ENCODE data around the gene UPK3BL1.
"Not testable (repeated sequence)": the region's sequence is repeated elsewhere in the genome, so short reads cannot be mapped to it uniquely, and the experiment has no call there.

UPK3BL1 gene

DNA sequence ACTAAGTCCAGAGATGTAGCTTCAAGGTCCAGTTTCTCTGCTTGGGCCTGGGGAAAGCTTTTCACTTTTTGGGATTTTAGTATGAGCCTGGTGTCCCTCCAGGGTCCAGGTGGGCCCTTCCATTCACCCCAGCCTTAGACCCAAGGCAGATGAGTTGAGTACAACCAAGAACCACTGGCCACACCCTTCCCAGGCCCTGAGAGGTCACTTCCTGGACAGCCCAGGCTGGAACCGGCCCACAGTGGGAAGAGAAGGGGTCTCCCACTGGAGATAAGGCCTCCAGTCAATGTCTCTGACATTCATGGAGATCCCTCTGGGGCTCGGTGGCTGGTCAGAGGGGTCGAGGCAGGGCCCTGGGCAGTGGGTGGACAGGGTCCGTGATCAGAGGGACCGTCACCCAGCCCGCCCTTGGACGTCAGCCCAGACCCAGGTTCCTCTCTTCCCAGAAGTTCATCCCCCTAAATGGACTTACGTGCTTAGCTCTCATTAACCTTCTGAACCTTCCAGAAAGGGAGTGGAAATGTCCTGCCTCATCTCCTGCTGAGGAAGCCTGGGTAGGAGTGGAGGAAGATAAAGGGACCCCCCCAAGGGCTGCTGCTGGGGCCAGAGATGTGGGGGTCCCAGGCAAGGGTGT is 15.2 kb downstream of the UPK3BL1 start:
- not testable (repeated sequence) for DNase-seq

DNA sequence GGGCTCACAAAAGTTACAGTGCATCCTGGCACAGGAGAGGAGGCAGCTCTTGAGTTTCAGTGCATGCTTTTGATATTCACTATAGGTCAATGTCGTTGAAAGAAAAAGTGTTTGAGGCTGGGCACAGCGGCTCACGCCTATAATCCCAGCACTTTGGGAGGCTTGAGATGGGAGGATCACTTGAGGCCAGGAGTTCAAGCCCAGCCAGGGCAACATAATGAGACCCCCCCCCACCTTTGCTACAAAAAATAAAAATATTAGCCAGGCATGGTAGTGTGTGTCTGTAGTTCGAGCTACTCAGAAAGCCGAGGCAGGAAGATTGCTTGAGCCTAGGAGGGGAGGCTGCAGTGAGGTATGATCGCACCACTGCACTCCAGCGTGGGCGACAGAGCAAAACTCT is 24.5 kb downstream of the UPK3BL1 start:
- not testable (repeated sequence) for DNase-seq

DNA sequence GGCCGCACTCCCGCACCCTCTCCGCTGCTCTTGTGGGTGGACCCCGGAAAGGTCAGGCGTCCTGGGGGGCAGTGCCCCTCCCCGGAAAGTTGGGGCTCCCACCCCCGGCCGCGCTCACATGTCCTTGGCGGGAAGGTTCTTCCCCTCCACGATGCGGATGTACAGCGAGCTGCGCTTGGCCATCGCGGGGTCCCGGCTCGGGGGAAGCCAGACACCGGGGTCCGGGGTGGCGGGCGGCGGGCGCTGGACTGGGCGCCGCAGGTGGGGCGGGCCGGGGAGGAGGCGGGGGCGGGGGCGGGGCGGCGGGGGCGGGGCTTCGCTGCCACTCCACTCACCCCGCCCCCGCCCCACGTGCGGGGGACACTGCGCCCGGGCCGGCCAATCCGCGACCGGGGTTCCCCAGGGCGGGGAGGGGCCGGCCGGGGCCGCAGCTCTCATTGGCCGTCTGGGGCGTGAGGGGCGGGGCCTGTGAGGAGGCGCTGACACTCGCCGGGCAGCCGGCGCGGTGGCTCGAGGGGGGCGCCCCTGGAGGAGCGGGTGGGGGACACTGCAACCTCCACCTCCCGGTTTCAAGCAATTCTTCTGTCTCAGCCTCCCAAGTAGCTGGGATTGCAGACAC is 26.0 kb downstream of the UPK3BL1 start, which contains the start of gene RASA4:
TSS of gene RASA4 (minus strand) at position 250 of the 619 bp plus-strand sequence. CDS start at position 183, 67 bp downstream.
- DNase-seq = peak in 1 of 2 donors; percentile 22

DNA sequence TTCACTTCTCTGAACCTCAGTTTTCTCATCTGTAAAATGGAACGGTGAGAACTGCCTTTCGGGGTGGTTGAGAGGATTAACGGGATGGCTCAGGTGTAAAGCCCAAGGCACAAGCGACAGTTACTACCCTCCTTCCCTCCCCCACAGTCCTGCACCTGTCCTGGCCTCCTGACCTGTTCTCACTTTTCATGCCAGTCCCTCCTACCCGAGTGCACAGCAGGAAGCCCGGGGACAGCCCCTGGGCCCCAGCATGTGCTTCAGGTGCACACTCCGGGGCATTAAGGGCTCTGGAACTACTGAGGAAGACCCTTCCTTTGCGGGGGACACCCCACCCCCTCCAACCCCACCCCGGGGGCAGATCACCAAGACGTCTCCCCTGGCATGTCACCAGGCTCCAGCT is 26.7 kb downstream of the UPK3BL1 start:
- DNase-seq = not testable (repeated sequence)

DNA sequence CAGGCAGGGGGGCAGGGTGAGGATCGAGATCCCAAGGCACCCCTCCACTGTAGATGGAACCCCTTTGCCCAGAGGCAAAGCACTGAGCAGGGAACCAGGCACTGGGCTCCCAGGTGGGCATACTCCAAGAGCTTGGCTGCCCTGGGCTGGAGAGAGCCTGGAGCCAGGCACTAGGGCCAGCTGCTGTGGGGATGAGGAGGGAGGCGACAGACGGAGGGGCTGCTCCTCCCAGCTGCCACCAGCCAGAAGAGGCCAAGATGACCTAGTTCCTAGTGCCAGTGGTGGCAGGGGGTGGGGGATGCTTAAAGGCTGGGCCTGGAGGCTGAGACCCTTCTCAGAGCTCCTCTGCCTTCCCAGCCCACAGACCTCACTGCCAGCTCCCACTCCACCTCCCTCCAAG is 27.7 kb downstream of the UPK3BL1 start:
- not testable (repeated sequence) for DNase-seq

DNA sequence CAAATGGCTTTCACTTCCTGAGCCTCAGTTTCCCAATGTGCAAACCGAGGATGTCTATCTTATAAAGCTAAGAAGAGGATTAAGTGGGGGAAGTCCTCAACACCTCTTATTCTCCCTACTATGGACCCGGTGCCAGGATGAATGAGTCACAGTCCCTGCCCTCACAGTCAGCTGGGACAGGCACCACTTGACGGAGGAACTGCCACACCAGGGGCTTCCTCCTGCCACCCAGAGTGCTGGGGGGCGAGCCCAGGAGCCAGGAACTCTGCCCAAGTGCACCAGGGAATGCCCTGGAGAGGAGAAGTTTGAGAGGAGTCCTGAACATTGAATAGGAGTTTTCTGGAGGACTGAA is 28.3 kb downstream of the UPK3BL1 start:
- DNase-seq = not testable (repeated sequence)

DNA sequence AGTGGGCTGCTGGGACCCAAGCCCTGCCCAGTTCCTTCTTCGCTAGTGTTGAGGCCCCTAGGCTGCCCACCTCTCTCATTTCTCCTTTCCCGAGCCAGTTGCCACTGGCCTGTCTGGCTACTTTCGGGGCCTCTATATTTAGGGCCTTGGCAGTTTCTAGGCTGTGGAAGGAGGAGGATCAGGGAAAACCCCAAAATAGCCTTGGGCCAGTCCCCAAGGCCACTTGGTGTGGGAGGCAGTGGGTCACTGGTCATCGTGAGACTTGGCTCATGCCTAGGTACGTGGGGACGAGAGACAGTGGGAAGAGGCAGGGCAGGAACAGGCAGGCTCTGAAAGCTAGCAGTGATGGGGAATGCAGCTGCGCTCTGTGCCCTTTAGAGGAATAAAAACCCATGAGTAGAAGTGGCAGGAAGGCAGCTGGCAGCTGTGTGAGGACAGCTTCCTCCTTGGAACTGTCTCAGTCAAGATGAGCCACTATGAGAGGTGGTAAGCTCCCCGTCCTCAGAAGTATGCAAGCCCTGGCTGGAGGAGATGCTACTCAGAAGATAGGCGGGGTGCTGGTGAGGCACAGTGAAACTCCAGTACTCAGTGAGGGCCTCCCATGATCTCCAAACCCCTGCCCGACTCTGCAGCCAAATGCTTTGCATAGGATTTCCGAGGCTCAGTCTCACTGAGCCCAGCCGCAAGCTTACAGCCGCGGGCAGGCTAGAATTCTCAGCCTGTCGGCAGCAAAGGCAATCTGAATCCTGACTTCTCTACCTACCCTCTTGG is 28.8 kb downstream of the UPK3BL1 start:
- not testable (repeated sequence) for DNase-seq

DNA sequence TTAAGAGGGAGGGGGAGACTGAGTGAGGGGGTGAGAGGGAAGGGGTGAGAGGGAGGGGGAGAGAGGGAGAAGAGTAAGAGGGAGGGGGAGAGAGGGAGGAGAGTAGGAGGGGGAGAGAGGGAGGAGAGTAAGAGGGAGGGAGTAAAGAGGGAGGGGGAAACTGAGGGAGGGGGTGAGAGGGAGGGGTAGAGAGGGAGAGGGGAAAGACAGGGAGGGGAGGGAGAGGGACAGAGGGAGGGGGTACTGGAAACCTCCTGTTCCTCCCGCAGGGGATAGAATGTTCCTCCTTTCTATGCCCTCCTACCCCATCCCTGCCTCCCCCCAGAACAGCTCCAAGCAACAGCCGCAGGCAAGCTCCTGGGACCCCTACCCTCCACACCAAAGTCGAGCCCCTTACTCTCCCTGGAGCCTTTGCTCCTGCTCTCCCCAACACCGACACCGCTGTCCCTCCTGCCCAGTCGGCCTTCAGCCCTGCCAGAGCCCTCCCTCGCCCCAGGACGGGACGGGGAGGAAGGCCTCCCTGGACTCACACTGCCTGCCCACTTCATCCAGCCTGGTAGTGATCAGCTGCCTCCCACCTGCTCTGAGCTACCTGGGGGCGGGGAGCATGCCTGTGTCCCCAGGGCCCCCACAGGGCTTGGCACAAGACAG is 30.8 kb downstream of the UPK3BL1 start:
- DNase-seq = peak; percentile 4 to 40

DNA sequence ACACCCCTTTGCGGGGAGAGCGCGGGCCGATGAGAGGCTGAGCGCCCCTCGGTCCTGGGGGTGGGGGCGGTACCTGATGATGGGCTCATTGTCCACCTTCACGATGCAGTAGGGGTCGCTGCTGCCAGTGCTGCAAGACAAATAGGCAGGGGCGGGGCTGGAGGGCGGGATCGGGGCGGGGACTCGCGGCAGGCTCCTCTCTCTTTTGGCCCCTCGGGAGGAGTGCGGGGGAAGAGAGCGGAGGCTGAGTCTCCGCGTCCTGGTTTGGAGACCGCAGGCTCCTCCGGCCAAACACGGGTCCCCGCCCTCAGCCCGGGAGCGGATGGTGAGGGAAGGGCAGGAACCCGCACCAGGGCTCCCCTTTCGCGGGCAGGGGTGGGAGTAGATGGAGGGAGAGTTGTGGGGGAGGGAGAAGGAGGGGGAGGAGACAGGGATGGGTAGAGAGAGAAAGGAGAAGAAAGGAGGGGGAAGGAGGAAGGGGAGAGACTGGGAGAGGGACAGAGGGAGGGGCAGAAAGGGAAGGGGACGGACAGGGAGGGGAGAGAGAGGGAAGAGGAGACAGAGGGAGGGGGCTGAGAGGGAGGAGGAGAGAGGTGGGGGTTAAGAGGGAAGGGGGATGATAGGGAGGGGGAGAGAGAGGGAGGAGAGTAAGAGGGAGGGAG is 31.4 kb downstream of the UPK3BL1 start:
- DNase-seq = not testable (repeated sequence)

DNA sequence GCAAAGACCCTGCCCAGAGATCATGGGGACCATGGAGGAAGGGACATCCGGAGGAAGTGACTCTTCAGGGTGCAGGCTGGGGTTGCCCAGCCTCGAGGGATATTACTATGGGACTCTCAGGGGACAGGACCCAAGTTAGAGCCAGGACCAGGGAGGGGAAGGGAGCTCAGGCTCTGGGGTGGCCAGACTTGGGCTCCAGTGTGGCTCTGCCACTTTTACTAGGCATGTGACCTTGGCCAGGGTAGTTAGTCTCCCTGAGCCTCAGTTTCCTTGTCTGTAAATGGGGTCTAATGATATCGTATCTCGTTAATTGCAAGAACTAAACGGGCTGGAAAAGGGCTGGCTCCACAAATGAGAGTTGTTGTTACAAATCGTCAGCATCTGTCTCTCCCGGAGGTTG is 32.1 kb downstream of the UPK3BL1 start:
- DNase-seq = not testable (repeated sequence)

DNA sequence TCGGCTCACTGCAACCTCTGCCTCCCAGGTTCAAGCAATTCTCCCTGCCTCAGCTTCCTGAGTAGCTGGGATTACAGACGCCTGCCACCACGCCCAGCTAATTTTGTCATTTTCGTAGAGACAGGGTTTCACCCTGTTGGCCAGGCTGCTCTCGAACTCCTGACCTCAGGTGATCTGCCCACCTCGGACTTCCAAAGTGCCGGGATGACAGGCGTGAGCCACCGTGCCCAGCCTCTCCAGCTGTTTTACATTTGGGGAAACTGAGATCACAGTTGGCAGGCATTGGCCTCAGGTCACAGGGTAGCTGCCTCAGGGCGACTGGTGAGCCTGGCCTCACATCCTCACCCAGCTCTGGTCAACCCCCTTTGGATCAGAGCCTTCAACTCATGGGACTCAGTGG is 32.9 kb downstream of the UPK3BL1 start:
- not testable (repeated sequence) for DNase-seq

DNA sequence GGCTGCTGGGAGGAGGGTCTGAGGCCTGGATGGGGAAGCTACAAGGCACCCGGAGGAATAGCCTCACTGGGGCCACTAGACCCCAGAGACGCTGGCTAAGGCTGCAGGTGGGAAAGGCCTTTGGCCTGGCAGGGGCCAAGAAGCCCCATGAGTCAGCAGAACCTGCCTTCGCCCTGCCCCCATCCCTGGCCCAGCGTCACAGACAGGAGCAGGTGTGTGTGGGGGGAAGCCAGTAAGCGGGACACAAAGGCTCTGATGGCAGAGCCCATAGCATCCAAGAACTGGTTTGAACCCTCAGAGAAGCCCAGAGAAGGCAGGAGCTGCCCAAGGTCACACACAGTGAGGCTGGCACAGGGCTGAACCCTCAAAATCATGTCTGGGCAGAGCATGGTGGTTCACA is 35.7 kb downstream of the UPK3BL1 start:
- not testable (repeated sequence) for DNase-seq

DNA sequence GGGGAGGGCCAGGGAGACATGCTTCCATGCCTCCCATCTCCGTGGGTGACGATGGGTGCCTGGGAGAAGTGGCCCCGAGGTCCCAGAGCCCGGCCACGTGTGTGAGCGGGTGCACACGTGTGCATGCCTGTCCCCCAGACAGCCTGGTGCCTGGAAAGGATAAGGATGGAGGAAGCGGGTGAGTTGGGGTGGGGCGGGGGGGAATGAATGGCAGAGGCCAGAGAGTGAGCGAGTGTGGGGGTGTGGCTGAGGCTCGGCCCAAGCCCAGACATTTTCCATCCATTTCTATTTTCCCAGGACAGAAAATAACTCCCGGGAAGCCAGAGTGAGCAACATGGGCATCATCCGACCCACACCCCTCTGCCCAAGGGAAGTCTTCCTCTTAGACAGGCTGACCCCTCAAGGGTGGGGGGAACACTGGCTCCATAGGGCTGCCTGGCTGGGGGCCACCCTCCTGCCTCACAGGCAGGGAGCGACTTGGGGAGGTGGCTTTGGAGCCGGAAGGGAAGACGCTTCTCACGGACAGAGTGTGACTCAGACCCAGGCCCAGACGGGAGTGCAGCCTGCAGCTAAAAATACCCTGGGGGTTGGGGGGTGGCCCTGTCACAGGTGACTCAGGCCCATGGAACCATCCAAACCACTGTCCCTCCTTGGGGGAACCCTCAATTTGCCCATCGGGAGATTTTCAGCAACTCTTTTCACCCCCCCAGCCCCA is 38.0 kb downstream of the UPK3BL1 start:
- not testable (repeated sequence) for DNase-seq

DNA sequence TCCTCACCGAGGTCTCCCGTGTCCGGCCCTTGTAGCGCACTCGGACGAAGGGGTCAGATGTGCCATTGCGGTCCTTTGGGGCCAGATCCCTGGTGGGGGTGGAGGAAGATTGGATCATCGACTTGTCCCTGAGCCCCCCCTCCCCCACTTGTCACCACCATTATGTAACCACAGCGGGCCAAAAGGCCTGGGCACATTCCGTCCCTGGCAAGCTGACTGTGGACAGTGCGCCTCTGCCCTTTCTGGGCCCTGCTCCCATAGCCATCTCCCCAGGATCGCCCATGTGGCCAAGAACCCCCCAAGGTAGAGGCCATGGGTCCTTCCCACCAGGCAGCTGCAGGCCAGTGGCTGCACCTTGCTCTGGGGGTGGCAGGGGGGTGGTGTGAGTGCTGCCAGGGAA is 40.3 kb downstream of the UPK3BL1 start:
- DNase-seq = not testable (repeated sequence)

DNA sequence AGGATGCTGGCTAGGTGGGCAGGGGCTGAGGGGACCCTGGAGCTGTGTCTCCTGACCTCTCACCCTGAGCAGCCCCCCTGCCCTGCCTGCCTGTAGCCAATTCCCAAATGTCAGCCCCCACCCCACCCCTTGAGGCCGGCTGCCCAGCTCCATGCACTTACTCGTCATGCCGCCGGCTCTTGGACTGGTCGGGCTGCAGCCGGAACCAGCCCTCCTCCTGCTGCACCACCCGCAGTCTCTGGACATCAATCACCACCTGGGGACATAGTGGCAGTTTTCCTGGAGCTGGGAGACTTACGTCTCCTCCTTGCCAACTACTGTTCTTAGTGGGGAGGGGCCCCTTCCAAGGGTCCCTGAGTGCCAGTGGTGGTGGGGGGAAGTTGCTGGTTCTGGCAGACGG is 42.9 kb downstream of the UPK3BL1 start:
- not testable (repeated sequence) for DNase-seq

DNA sequence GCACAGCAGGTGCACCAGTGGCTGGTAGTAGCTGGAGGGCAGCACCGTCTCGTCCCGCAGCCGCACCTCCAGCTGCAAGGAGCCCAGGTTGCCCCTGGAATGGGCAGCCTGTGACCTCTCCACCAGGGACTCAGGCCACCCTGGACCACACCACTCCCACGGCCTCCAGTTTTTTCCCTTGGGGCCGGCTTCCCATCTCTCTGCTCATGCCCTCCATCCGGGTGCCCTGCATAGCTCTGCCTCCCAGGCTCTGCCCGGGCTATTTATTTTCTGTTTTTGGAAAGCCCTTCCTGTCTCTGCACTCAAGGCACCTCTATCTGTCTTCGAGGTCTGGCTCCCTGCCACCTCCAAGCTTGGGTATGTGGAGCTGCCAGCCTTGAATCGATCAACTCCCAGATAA is 46.6 kb downstream of the UPK3BL1 start:
- DNase-seq = not testable (repeated sequence)

DNA sequence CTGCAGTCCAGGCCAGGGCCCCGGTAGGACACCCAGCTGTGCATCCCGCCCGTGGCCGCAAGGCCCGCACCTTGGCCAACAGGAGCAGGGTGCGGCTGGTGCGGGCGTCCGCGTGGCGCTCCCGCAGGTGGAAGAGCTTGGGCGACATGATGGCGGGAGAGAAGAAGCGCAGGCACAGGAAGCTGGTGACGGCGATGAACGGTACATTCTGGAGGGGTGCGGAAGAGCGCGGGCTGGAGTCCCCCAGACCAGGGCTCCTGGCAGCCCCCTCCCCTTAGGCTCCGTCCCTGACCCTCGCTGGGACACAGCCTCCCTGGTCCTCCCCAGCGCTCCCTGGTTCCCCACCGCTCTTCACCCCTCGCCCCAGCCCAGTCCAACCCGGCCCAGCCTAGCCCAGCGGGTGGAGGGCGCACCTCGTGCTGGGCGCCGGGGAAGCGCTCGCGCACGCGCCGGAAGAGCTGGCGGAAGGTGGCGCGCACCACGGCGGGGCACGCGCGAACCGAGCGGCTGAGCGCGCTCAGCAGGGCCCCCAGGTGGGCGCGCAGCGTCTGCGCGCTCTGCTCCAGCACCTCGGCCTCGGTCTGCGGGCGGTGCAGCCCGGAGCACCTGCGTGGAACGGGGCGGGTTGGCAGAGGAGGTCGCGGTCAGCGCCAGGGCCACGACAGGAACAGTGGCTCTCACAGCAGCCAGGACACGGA is 48.8 kb downstream of the UPK3BL1 start:
- not testable (repeated sequence) for DNase-seq

DNA sequence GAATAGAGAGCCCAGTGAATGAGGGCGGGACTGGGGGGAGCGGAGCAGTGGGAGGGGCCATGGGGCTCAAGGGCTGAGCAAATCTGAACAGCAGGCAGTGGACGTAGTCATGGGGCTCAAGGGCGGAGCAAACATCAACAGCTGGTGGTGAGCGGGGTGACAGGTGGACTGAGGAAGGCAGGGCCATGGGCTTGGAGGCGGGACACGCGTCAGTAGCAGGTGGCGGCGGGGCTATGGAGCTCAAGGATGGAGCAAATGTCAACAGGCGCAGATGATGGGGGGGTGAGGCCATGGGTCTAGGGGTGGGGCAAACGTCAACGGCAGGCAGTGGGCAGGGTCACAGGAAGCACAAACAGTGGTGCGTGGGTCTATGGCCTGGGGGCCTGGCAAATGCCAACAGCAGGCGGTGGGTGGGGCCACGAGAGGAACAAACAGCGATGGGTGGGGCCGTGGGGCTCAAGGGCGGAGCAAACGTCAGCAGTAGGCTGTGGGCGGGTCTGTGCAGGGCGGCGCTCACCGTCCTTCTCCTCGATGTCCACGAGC is 50.0 kb downstream of the UPK3BL1 start:
- DNase-seq = not testable (repeated sequence)

DNA sequence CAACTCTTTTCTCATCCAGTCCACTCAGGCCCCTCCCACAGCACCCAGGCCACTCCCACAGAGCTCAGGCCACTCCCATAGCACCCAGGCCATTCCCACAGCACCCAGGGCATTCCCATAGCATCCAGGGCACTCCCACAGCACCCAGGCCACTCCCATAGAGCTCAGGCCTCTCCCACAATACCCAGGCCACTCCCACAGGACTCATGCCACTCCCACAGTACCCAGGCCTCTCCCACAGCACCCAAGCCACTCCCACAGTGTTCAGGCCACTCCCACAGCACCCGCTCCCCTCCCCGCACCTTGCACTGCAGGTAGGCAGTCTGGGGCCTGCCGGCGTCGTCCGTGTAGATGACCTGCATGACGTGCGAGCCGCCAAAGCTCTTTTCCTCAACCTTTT is 52.7 kb downstream of the UPK3BL1 start:
- DNase-seq = not testable (repeated sequence)
